Frontal cortex (tissue), 4 donors: ENCODE measurements around the gene DRD2. TPM values are rescaled to one million over a fixed set of nuclear protein-coding genes. Genes with fewer than 3 reads are reported as not detected.

Experiments
- DNase-seq, 2 donors: peaks; one replicate each; pipeline ENCODE4 v3.0.0; 2012; ENCODE audit warnings: low spot score in 2 of 2
- FAIRE-seq: peaks from 2 replicates; lab custom pipeline; 2012; peaks lifted over from hg19 to GRCh38; lab: Jason Lieb, UNC
- total RNA-seq: library from RNA; depleted of rRNA; stranded (reverse); fragments of >200 nt; gene quantifications from one replicate; pipeline ENCODE4 v1.2.3, GENCODE V29; 2014
- donor health status: control.
- donor health status: control.
- donor health status: control.

DRD2 gene
- total RNA-seq, 1 donor from 2014 or later = 1.6 TPM

DNA sequence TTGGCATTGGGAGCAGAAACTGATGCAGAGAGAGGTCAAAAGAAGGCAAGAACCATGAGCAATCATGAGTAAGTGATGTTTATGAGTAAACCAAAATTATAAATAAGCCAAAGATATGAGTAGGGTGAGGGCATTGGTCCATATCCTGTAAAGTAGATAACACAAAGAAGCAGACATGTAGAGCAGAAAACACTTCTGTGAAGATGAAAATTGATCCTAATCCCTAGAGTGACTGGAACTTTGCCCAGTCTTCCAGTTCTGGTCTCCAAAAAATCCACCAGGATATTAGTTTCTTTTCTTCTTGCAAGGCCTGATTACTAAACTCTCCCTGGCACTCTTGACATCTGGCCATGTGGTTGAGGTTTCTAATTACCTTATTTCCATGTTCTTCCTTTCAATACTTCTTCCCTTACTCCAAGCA is 13.7 kb upstream of the DRD2 start:
- FAIRE-seq (no peak), DNase-seq (no peak)

GRCh38 chr11:113487622-113488021 is 12.4 kb upstream of the DRD2 start:
- FAIRE-seq (no peak), DNase-seq (no peak)

GRCh38 chr11:113484223-113484622 is 9.0 kb upstream of the DRD2 start:
- FAIRE-seq = no peak
- no peak for DNase-seq

DNA sequence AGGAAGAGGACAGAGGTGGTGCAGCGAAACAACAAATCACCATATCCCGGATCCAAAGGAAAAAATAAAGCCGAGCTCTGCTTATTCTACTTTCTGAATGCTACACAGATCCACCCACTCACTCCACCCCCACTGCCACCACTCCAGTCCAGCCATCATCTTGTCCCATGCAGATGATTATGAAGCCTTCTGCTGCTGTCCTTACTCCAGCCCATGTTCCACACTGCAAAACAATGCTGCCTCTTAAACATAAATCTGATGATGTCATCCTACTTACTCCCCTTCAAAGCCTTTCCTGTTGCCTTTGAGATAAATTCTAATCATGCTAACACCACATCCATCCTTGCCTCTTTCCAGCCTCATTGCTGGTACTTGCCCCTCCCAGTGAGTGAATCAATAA is 6.5 kb upstream of the DRD2 start:
- DNase-seq (no peak), FAIRE-seq (no peak)

GRCh38 chr11:113481226-113481625 is 6.0 kb upstream of the DRD2 start:
- no peak for FAIRE-seq
- no peak for DNase-seq

DNA sequence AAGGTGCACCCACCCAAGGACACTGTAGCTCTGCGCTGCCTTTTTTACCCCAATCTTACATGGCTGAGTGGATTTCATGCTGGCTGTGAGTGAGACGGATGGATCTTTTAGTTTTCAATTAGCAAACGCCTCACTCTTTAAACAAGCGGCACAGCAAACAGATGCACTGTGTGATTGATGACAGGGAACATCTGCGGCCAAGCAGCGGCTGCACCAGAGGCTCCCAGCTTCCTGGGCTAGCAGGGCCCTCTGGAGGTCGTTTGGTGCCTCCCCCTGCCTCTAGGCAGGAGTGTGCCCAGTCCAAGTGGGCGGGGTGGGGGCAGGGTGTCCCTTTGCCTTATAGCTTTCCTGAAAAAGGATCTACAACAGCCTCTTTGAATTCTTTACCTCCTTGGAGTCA is 2.1 kb upstream of the DRD2 start:
- DNase-seq (no peak), FAIRE-seq (no peak)

GRCh38 chr11:113476553-113476952 is 1.4 kb upstream of the DRD2 start:
- DNase-seq = no peak
- no peak for FAIRE-seq

DNA sequence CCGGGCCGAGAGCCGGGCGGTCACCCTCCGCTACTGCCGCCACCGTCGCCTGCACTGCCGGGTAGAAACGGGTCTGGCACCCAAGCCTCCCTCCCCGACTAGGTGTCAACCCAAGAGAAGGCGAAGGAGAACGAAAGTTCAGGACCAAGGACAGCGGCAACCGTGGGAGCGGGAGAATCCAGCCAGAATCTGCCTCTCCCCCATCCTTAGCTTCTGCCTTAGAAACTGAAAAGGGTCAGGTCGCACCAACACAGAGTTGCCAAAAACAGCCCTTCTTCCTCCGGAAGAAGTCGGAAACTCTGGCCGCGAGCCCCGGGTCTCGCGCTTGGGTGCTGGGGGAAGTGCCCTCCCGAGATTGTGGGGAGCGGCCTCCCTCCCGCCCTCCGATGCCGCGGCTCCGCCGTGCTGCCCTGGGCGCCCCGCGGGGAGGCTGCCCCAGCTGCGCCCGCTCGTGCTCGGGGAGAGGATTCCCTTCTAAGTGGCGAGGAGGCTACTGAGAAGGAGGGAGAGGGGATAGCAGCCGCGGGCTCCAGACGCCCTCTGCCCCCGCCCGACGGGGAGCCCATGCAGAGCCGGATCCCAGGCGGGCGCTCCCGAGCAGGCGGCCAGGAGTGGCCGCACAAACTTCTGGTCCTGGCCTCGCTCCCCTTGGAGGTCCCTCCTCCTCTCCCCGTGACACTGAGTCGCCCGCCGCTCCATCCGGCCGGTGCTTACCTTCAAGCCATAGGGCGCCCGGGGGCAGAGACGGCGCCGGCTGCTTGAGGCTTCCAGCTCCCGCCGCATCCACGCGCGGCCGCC is 637 bp downstream of the DRD2 start:
- no peak for FAIRE-seq
- peak; percentile 64 to 69 for DNase-seq

DNA sequence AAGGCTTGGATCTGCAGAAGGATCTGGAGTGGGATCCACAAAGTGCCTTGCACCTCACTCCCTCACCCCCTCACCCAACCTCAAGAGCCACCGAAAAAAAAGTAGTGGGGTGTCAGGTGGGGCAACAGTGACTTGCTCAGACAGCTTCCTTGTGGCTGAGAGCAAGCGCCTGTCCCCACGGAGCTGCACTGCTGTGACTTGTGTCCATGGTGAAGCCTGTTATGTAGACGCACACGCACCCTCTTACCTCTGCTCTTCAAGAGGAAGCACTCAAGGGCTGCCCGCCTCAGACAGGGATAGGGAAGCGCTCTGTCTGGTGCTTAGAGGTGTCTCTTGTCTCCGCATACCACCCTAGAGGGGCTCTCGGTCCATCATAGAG is 1.2 kb downstream of the DRD2 start:
- FAIRE-seq (no peak), DNase-seq (no peak)

- DNase-seq (no peak), FAIRE-seq (no peak)
Observed at GRCh38 chr11:113472471-113472870, 2.7 kb downstream of the DRD2 start.

GRCh38 chr11:113470233-113470632 is 5.0 kb downstream of the DRD2 start:
- DNase-seq (no peak), FAIRE-seq (no peak)

- DNase-seq (no peak), FAIRE-seq (no peak)
Observed at GRCh38 chr11:113468726-113469345, 6.4 kb downstream of the DRD2 start.

DNA sequence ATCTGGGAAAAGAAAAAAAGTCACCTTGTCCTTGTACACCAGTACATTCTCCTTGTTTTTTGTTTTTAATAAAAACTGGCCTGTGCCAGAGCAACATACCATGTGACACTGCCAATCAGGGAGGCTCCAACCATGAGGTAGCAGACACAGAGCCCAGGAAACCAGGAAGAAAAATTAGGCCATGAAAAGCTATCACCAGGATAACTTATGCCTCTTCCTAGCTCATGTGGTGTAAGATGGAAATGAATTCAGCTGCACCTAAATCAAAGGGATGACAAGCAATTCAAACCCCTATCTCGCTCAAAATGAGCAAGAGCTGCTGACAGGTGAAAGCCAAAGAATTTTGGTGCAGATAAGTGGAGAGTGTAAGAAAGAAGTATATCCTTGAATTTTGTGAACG is 7.7 kb downstream of the DRD2 start:
- DNase-seq (no peak), FAIRE-seq (no peak)

GRCh38 chr11:113465786-113466185 is 9.4 kb downstream of the DRD2 start:
- DNase-seq = no peak
- FAIRE-seq = no peak

DNA sequence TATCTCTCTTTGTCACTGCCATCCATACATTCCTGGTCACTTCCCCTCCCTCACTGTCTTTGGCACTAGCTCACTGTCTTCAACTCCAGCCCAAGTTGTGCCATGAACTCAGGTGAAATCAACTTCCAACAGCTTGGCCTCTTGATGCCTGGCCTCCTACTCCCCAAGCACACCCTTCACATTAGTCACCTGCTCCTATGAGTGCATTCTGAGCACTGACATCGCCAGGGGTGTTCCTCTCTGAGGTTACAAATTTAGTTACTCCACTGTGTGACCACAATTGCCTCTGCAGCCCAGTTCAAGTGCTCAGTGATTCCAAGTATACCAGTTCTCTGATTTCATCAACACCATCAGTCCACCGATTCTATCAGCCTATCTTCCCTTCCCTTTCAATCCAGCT is 10.8 kb downstream of the DRD2 start:
- no peak for DNase-seq
- no peak for FAIRE-seq

- no peak for DNase-seq
- FAIRE-seq = no peak
Observed at GRCh38 chr11:113462830-113463229, 12.4 kb downstream of the DRD2 start.

DNA sequence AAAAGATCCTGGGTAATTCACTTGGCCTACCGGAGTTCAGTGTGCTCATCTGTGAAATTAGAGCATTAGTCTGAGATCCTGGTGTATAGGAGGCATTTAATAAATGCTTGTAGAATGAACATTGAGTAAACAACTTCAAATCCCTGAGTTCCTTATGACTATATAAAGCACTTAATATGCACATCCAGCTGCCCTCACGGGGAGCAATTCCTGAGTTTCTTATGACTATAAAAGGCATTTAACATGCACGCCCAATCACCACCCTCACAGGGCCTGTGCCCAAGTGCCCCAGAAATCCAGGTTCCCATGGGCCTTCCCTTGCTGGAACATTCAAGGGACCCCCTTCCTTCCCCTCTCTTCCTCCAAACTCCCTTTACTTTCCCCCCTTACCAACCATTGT is 13.6 kb downstream of the DRD2 start:
- no peak for DNase-seq
- no peak for FAIRE-seq

DNA sequence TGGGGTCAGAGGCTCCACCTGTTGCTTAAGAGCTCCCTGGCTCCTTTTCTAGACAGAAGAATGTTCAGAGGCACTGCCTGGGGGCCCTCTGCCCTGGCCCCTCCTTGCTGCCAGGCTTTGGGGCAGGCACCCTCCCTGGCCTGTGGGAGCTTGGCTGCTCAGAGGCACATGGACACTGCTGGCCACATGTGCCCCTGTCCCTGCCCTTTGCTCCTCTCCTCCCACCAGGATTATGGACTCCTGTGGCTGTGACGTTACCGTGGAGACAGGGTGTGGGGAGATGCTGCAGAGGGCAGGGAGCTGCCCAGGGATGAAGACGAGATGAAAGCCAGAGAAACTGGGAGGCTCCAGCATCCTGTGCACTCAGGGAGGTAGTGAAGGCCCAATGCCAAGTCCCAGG is 14.7 kb downstream of the DRD2 start:
- DNase-seq (no peak), FAIRE-seq (no peak)

- DNase-seq (no peak), FAIRE-seq (no peak)
Observed at GRCh38 chr11:113458189-113458588, 17.0 kb downstream of the DRD2 start.

- FAIRE-seq (no peak), DNase-seq (no peak)
Observed at GRCh38 chr11:113457784-113458183, 17.4 kb downstream of the DRD2 start.

DNA sequence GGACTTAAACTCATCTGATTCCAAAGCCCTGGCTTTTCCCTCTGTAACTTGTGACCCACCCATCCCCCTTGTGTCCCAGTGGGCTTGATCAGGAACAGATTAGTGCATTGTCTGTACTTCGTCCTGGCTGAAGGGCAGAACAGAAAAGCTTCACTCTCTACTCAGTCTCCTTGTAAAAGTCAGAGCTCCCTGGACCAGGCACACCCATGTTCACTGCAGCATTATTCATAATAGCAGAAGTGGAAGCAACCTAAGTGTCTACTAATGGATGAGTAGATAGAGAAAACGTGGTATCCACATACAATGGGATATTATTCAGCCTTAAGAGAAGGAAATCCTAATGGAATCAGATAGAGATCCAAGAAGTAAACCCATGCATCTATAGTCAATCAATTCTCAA is 20.7 kb downstream of the DRD2 start:
- no peak for FAIRE-seq
- DNase-seq = no peak

DNA sequence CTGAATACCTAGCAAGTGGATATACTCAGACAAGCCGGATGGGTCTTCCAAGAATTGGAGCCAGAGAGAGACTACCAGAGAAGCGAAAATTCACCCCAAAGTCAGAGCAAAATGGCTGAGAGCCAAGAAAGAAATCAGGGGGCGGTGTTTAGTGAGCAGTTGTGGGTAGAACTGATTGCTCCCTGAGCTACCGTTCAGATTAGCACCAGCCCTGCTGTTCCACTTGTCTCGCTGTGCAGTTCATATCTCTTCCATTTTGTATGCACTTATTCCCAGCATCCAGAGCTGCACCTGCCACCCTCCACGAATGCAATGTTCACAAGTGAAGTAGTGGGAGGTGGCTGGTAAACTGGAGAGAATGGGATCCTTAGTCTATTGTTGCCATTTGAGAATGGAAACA is 25.5 kb downstream of the DRD2 start:
- DNase-seq = no peak
- no peak for FAIRE-seq
